ENCODE data around the gene CIB4. TPM values are rescaled to one million over a fixed set of nuclear protein-coding genes. Genes with fewer than 3 reads are reported as not detected.

CIB4 gene
- total RNA-seq, 3 donors from 2014 or later (not counting 1 experiment from before 2014, with no cell fraction given) = not detected

GRCh38 chr2:26629751-26630150 is 11.4 kb downstream of the CIB4 start:
- Histone ChIP-seq H3K36me3 (ENCODE audit: control insufficient read depth, insufficient read depth, low read length) (no peaks in the 10 kb centered on the region), H3K9me3 (ENCODE audit: control insufficient read depth, insufficient read depth, low read length) (no peaks in the 10 kb centered on the region), H3K27ac (ENCODE audit: low read length) (no peak overlapping the region), H3K4me1 (ENCODE audit: control insufficient read depth, insufficient read depth, low read length) (no peaks in the 10 kb centered on the region), H3K4me3 (ENCODE audit: low read length) (no peak overlapping the region), H3K27me3 (ENCODE audit: control insufficient read depth, insufficient read depth, low read length) (no peaks in the 10 kb centered on the region)
- TF ChIP-seq CTCF (IDR thresholded peaks at IDR 0.05) = no peak
- no peaks in the 10 kb centered on the region for H3K36me3 Mint-ChIP-seq
- no peak overlapping the region for H3K4me3 Mint-ChIP-seq
- WGBS (ENCODE audit: insufficient coverage) = 81% methylated on average over 10 of the region's 10 CpGs
- no peak overlapping the region for H3K27ac Mint-ChIP-seq
- no peaks in the 10 kb centered on the region for H3K27me3 Mint-ChIP-seq (ENCODE audit: low read depth in 2 of 2)
- no peaks in the 10 kb centered on the region for H3K9me3 Mint-ChIP-seq
- peaks cover 0 to 5% of the 10 kb centered on the region in 2 donors for H3K4me1 Mint-ChIP-seq
- intact Hi-C loops (cut with micrococcal nuclease) = no loop called here
- DNase-seq (no peak), ATAC-seq (no peak)

GRCh38 chr2:26629346-26629630 is 11.9 kb downstream of the CIB4 start:
- no peak overlapping the region for H3K4me3 Mint-ChIP-seq
- no peaks in the 10 kb centered on the region for H3K9me3 ChIP-seq (ENCODE audit: control insufficient read depth, insufficient read depth, low read length)
- H3K4me1 ChIP-seq (ENCODE audit: control insufficient read depth, insufficient read depth, low read length) = no peaks in the 10 kb centered on the region
- H3K36me3 ChIP-seq (ENCODE audit: control insufficient read depth, insufficient read depth, low read length) = no peaks in the 10 kb centered on the region
- intact Hi-C loops (cut with micrococcal nuclease) = no loop called here
- no peak overlapping the region for H3K27ac ChIP-seq (ENCODE audit: low read length)
- WGBS (ENCODE audit: insufficient coverage) = 83% methylated on average over 5 of the region's 5 CpGs
- H3K27me3 Mint-ChIP-seq (ENCODE audit: low read depth in 2 of 2) = no peaks in the 10 kb centered on the region
- no peak for TF ChIP-seq CTCF (IDR thresholded peaks at IDR 0.05)
- ATAC-seq (no peak), DNase-seq (no peak)
- no peaks in the 10 kb centered on the region for H3K36me3 Mint-ChIP-seq
- peaks cover 0 to 5% of the 10 kb centered on the region in 2 donors for H3K4me1 Mint-ChIP-seq
- no peak overlapping the region for H3K4me3 ChIP-seq (ENCODE audit: low read length)
- H3K9me3 Mint-ChIP-seq = no peaks in the 10 kb centered on the region
- no peak overlapping the region for H3K27ac Mint-ChIP-seq
- H3K27me3 ChIP-seq (ENCODE audit: control insufficient read depth, insufficient read depth, low read length) = no peaks in the 10 kb centered on the region

- no peaks in the 10 kb centered on the region for H3K36me3 ChIP-seq (ENCODE audit: control insufficient read depth, insufficient read depth, low read length)
- no peak overlapping the region for H3K27ac Mint-ChIP-seq
- H3K36me3 Mint-ChIP-seq = no peaks in the 10 kb centered on the region
- DNase-seq (no peak), ATAC-seq (no peak)
- no peaks in the 10 kb centered on the region for H3K4me1 ChIP-seq (ENCODE audit: control insufficient read depth, insufficient read depth, low read length)
- no peak overlapping the region for H3K4me3 ChIP-seq (ENCODE audit: low read length)
- no peak overlapping the region for H3K4me3 Mint-ChIP-seq
- no peaks in the 10 kb centered on the region for H3K9me3 ChIP-seq (ENCODE audit: control insufficient read depth, insufficient read depth, low read length)
- WGBS (ENCODE audit: insufficient coverage) = 80% methylated on average over 9 of the region's 9 CpGs
- no peaks in the 10 kb centered on the region for H3K9me3 Mint-ChIP-seq
- intact Hi-C loops (cut with micrococcal nuclease) = no loop called here
- H3K27me3 ChIP-seq (ENCODE audit: control insufficient read depth, insufficient read depth, low read length) = no peaks in the 10 kb centered on the region
- H3K27me3 Mint-ChIP-seq (ENCODE audit: low read depth in 2 of 2) = no peaks in the 10 kb centered on the region
- H3K27ac ChIP-seq (ENCODE audit: low read length) = no peak overlapping the region
- no peak for TF ChIP-seq CTCF (IDR thresholded peaks at IDR 0.05)
- H3K4me1 Mint-ChIP-seq = peaks cover 0 to 5% of the 10 kb centered on the region in 2 donors
Measured at GRCh38 chr2:26628561-26629345, 12.4 kb downstream of the CIB4 start.

All from natural killer cell (primary cell).